HG03039 (cell line): ENCODE measurements around the gene GJA1.

Source experiments
- ATAC-seq: cut with Tn5 transposase; IDR thresholded peaks from one replicate; pipeline ENCODE4 v1.9.1; 2021; ENCODE audit warnings: mild to moderate bottlenecking, moderate library complexity; ENCODE audit not compliant: unreplicated experiment

Gene GJA1

DNA sequence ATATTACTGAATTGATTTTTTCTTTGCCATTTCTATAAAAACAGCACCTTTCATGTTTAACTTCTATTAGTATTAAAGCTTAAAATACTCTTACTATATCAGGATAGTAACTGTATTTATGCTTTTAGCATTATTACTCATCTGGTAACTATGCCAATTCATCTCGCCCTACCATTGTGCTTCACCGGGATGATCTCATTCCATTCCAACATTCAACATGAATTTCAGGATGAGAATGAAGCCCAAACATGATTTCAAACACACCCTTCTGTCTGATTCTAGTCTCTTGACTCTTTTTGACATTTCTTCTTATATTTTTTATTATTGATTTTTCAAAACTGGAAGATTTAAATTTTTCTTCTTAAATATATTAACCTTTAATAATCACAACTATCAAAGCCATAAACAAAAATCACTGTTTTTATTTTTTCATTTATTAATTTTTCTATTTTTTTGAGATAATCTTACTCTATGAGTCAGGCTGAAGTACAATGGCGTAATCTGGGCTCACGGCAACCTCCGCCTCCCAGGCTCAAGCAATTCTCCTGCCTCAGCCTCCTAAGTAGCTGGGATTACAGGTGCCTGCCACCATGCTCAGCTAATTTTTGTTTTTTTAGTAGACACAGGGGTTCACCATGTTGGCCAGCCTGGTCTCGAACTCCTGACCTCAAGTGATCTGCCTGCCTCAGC lies 46.7 kb downstream of the GJA1 start:
- ATAC-seq, result no peak

DNA sequence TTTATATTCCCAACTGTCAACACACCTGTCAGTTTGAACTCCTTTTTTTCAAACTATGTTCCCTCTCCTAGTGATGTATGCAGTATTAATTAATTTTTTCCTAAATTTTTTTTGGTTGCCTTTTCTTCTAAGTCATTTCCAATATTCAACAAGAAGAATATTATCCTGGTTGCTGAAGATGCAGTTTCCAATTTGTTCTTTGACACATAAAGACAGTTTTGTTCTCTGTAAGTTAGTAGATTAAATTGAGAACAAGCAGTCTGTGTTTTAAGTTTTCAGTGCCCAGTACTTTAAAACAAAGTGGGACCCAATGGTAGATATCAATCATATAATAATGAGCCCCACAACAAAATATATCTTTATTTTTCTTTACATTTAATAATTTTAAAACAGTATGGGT lies 47.3 kb downstream of the GJA1 start:
- ATAC-seq, result no peak

DNA sequence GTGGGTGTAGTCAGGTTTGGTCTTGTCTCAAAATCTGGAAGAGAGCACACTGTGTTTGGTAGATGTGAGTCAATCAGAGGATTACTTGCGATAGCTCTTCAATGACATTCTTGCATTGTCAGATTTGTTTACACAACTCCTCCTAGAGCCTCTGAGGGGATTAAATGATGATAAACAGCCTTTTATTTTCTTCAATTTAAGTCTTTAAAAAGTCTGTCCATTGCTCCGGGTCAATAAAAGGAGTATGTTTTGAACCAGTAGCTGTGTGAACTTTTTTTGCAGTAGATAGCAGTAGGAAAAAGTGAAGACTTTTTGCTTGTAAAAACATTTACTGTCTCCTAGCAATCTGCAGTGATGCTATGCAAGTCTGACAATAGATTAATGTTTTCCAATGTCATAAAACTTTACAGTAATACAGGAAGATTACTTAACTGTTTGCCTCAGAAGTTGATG lies 49.9 kb downstream of the GJA1 start:
- ATAC-seq, result no peak

DNA sequence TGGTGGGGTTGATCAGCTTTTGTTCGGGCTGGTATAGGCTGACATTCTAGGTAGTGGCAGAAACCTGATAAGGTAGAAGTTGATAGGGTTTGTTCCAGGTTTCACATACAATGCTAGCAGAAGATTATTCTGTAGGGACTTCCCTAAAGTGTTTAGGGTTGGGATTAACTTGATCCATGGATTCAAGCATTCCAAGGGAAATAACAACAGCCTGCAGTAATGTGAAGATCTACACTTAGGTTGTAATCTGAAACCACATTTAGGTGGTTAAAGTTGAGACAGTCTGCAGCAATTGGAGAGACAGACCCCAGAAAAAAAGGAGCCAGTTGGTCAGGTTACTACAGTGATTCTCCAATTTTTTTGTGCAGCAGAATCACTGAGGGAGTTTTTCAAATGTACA lies 56.1 kb downstream of the GJA1 start:
- no peak for ATAC-seq

DNA sequence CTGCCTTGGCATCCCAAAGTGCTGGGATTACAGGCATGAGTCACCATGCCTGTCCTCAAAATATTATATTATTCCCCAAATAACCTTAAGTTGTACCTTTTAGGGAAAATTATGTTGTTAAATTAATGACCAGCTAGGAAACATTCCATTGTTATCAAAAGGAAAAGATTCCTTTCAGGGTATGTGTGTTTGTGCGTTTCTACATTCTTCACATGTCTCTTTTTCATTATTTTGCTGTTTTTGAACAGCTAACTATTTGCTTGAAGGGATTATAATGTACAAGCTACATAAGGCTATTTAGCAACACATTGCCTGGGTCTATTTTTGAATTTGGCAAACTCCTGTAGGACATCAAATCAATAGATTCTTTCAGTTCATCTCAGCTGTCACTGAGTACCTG lies 57.1 kb downstream of the GJA1 start:
- ATAC-seq, result no peak

DNA sequence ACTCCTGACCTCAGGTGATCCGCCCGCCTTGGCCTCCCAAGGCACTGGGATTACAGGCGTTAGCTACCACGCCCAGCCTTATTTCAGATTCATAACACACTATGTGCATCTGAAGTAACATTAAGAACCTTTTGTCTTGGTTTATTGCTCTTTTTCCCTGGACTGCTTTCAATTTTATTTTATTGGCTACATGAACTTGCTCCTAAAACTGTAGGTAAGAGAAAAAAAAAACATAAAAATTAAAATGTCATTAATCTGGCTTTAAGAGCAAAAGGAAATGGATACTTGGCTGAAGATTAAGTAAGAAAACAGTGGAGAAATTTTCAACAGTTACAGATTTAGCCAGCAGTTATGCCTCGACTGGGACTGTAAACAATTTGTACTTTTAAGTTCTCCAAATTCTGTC lies 62.5 kb downstream of the GJA1 start:
- ATAC-seq, result no peak

DNA sequence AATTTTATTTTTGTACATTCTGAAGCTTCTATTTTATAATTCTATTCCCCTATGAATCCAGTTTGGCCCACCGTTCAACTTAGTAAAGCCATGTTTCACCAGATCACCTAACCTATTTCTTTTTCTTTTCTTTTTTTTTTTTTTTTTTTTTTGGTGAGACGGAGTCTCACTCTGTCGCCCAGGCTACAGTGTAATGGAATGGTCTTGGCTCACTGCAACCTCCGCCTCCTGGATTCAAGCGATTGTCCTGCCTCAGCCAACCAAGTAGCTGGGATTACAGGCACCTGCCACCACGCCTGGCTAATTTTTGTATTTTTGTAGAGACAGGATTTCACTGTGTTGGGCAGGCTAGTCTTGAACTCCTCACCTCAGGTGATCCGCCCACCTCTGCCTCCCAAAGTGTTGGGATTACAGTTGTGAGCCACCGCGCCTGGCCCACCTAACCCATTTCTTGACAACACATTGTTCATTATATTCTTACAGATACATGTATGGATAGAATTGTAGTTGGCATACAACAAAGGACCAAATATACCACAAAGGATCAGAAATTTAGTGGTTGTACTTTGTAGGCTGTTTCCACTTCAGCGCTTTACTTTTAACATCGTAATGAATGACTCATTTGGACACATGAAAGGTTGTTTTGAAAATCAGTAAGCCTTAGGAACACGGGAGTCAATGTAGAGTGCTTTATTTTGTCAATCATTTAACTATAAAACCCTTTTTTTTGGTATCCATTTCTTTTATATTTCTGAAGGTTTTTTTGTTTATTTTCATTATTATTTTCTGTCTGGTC lies 63.2 kb downstream of the GJA1 start:
- no peak for ATAC-seq
